ENCODE results near the gene PLOD2. TPM values are rescaled to one million over a fixed set of nuclear protein-coding genes. Genes with fewer than 3 reads are reported as not detected.

PLOD2 gene
- total and polyA plus RNA-seq, 9 of the 15 experiments (the other 6 are each of a cell fraction or from before 2014, with no cell fraction given): 0.18 to 1.5 (median 0.58) TPM

GRCh38 chr3:146072824-146073223 lies 88.2 kb downstream of the PLOD2 start:
- Histone ChIP-seq H3K4me3 (no peak overlapping the region), H2AFZ (ENCODE audit: low read depth, low read length) (no peak overlapping the region), H3K27ac (ENCODE audit: extremely low read depth, low read depth, low read length) (no peak overlapping the region), H3K27me3 (ENCODE audit: control insufficient read depth in 2 of 2, insufficient read depth in 2 of 2, low read length in 2 of 2) (no peaks in the 10 kb centered on the region), H3K36me3 (ENCODE audit: control insufficient read depth, insufficient read depth, low read length) (no peaks in the 10 kb centered on the region), H3K4me2 (ENCODE audit: insufficient read depth, low read length) (no peak overlapping the region), H3K79me2 (ENCODE audit: control insufficient read depth, insufficient read depth, low read length) (no peaks in the 10 kb centered on the region), H3K9me1 (ENCODE audit: control insufficient read depth, insufficient read depth, low read length) (no peaks in the 10 kb centered on the region), H3K4me1 (replicated peaks in 1 of 2; ENCODE audit: control insufficient read depth in 2 of 2, insufficient read depth in 2 of 2, low read length in 2 of 2) (no peaks in the 10 kb centered on the region), H4K20me1 (replicated peaks; ENCODE audit: control insufficient read depth, insufficient read depth, low read length) (no peaks in the 10 kb centered on the region), H3K9ac (ENCODE audit: insufficient read depth in 1 of 2, low read depth in 2 of 2, low read length in 2 of 2) (no peak overlapping the region), H3K9me3 (replicated peaks; ENCODE audit: control insufficient read depth, insufficient read depth, low read depth, low read length) (no peaks in the 10 kb centered on the region)
- DNase-seq (ENCODE audit: extremely low read depth in 1 of 4, low spot score in 3 of 4) (no peak), FAIRE-seq (no peak), ATAC-seq (no peak)
- CTCF ChIA-PET (ENCODE audit: low intra/inter-chr PET ratio): no interaction called here
- POLR2A ChIA-PET: no interaction called here
- in situ Hi-C loops (cut with MboI) (loop anchor here (25.0 kb wide), 1 partner anchor 514 kb away; no protein-coding TSS in a partner anchor), intact Hi-C loops (cut with micrococcal nuclease) (no loop called here)
- TF ChIP-seq RERE (CRISPR knock-in tag; IDR thresholded peaks at IDR 0.05; ENCODE audit: borderline replicate concordance): no peak
- TF ChIP-seq ZNF592 (IDR thresholded peaks at IDR 0.05): no peak
- no peak for TF ChIP-seq PTRF (tag; IDR thresholded peaks at IDR 0.05)
- no peak for TF ChIP-seq ZNF699 (CRISPR knock-in tag; IDR thresholded peaks at IDR 0.05; ENCODE audit: insufficient replicate concordance)
- TF ChIP-seq MEF2D (tag; conservative IDR thresholded peaks at IDR 0.05; ENCODE audit: low read depth): no peak
- BruUV-seq (replicated peaks): no TSS peak
